ENCODE measurements around the gene TMEM38A.
"Not testable (repeated sequence)": the region's sequence is repeated elsewhere in the genome, so short reads cannot be mapped to it uniquely, and the experiment has no call there.

Gene TMEM38A

GRCh38 chr19:16673839-16674238 lies 12.9 kb downstream of the TMEM38A start:
- in situ Hi-C loops (cut with HindIII; ENCODE audit: low sequenced_read_pairs) = not testable (repeated sequence)

DNA sequence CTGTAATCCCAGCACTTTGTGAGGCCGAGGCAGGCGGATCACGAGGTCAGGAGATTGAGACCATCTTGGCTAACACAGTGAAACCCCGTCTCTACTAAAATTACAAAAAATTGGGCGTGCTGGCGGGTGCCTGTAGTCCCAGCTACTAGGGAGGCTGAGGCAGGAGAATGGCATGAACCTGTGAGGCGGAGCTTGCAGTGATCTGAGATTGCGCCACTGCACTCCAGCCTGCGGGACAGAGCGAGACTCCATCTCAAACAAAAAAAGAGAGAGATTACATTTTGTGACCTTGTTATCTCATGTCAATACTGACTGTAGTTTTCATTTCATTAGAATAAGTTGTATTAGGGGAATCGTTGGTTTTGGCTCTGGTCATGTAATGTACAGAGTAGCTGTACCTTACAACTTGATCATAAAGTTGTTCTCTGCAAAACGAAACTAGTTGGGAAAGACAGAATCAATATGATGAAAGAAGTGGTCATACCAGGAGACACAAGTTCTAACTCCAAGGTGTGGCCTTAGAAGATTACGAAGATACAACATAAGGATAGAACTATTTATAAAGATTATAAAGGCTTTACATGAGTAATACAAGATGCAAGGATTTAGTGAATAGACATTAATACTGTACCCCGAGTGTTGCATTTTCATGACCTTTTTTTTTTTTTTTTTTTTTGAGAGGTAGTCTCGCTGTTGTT lies 15.3 kb downstream of the TMEM38A start:
- in situ Hi-C loops (cut with HindIII; ENCODE audit: low sequenced_read_pairs) = no loop called here

DNA sequence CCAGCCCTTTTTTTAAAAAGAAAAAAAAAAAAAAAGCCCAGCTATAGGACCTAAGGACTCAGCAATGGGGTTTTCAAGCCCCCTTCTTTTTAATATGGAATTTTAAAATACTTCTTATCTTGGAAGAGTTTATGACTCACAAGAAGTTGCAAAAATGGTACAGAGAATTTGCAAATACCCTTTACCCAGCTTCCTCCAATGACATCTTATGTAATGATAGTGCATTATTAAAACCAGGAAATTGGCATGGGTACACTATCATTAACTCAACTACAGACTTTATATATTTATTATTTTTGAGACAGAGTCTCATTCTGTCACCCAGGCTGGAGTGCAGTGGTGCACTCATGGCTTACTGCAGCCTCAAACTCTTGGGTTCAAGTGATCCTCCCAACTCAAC lies 16.1 kb downstream of the TMEM38A start:
- in situ Hi-C loops (cut with HindIII; ENCODE audit: low sequenced_read_pairs) = no loop called here

DNA sequence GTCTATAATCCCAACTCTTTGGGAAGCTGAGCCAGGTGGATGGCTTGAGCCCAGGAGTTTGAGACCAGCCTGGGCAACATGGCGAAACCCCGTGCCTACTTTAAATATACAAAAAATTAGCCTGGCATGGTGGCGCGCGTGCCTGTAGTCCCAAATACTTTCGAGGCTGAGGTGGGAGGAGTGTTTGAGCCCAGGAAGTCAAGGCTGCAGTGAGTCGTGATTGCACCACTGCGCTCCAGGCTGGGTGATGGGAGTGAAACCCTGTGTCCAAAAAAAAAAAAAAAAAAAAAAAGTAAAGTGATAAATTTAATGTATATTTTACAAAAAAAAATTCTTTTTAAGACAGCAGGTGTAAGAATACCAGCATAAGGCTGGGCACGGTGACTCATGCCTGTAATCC lies 17.6 kb downstream of the TMEM38A start:
- in situ Hi-C loops (cut with HindIII; ENCODE audit: low sequenced_read_pairs) = no loop called here

DNA sequence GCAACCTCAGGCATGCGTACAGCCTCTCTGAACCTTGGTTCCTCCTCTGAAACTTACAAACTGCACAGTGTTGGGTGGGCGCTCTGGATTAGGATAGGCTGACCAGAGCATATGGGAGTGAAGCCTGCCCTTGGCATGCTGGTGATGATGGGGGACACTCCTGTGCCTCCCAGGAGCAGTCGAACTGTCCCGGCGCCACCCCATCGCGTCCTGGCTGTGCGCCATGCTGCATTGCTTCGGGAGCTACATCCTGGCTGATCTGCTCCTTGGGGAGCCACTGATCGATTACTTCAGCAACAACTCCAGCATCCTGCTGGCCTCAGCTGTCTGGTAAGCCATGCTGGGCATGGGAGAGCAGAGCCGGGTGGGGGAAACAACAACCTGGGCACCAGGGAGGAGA lies 18.9 kb downstream of the TMEM38A start:
- in situ Hi-C loops (cut with HindIII; ENCODE audit: low sequenced_read_pairs) = no loop called here

- in situ Hi-C loops (cut with HindIII; ENCODE audit: low sequenced_read_pairs) = no loop called here
Measured at GRCh38 chr19:16682539-16682938, 21.6 kb downstream of the TMEM38A start.

DNA sequence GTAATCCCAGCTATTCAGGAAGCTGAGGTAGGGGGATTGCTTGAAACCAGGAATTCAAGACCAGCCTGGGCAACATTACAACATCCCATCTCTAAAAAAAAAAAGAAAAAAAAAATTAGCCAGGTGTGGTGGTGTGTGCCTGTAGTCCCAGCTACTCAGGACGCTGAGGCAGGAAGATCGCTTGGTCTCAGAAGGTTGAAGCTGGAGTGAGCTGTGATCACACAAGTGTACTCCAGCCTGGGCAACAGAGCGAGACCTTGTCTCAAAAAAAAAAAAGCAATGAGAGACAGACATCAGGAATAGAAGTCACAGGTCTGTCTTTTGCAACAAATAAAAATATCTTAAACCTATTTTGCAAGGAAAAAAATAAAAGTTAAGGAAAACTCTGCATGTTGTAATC lies 23.3 kb downstream of the TMEM38A start:
- in situ Hi-C loops (cut with HindIII; ENCODE audit: low sequenced_read_pairs) = no loop called here

DNA sequence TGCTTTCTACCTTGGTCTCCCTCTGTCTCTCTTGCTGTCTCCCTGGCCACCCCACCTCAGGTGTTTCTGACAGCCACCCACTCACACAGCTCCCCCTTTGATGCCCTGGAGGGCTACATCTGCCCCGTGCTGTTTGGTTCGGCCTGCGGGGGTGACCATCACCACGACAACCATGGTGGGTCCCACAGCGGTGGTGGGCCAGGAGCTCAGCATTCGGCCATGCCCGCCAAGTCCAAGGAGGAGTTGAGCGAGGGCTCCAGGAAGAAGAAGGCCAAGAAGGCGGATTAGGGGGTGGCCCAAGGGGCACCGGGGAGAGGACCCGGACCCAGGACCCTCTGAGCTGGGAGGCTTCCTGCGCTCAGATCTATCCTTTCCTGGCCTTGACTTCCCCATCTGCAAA lies 27.1 kb downstream of the TMEM38A start:
- in situ Hi-C loops (cut with HindIII; ENCODE audit: low sequenced_read_pairs) = no loop called here

DNA sequence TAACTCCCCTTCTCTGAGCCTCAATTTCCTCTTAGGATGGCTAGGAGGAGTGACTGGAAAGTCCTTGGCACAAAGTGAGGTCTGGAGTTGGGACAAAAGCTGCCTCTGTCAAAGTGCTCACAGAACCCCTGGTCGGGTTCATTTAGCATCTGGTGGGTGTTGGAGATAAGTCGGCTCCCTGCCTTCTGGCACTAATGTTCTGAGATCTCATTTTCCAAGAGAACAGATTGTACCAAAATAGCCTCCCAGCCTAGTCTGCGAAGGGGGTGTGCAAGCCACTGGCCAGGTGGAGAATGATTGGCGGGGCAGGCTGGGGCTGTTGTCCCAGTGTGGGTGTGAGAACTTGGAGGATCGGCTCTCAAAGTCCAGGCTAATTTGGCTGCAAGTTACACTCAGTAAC lies 38.0 kb downstream of the TMEM38A start:
- in situ Hi-C loops (cut with HindIII; ENCODE audit: low sequenced_read_pairs) = no loop called here

- in situ Hi-C loops (cut with HindIII; ENCODE audit: low sequenced_read_pairs) = no loop called here
Measured at GRCh38 chr19:16702123-16702522, 41.2 kb downstream of the TMEM38A start.

GRCh38 chr19:16703677-16704076 lies 42.7 kb downstream of the TMEM38A start:
- in situ Hi-C loops (cut with HindIII; ENCODE audit: low sequenced_read_pairs) = no loop called here

GRCh38 chr19:16710870-16711269 lies 49.9 kb downstream of the TMEM38A start:
- in situ Hi-C loops (cut with HindIII; ENCODE audit: low sequenced_read_pairs) = not testable (repeated sequence)

GRCh38 chr19:16712295-16712694 lies 51.4 kb downstream of the TMEM38A start:
- in situ Hi-C loops (cut with HindIII; ENCODE audit: low sequenced_read_pairs) = not testable (repeated sequence)

GRCh38 chr19:16714702-16715287 lies 53.9 kb downstream of the TMEM38A start:
- in situ Hi-C loops (cut with HindIII; ENCODE audit: low sequenced_read_pairs) = no loop called here

GRCh38 chr19:16715611-16716010 lies 54.7 kb downstream of the TMEM38A start:
- in situ Hi-C loops (cut with HindIII; ENCODE audit: low sequenced_read_pairs) = no loop called here

- in situ Hi-C loops (cut with HindIII; ENCODE audit: low sequenced_read_pairs) = no loop called here
Measured at GRCh38 chr19:16721051-16721450, 60.1 kb downstream of the TMEM38A start.

- in situ Hi-C loops (cut with HindIII; ENCODE audit: low sequenced_read_pairs) = no loop called here
Measured at GRCh38 chr19:16722591-16722990, 61.7 kb downstream of the TMEM38A start.

GRCh38 chr19:16726916-16727315 lies 66.0 kb downstream of the TMEM38A start:
- in situ Hi-C loops (cut with HindIII; ENCODE audit: low sequenced_read_pairs) = no loop called here

GRCh38 chr19:16735650-16736266 lies 74.8 kb downstream of the TMEM38A start:
- in situ Hi-C loops (cut with HindIII; ENCODE audit: low sequenced_read_pairs) = not testable (repeated sequence)

DNA sequence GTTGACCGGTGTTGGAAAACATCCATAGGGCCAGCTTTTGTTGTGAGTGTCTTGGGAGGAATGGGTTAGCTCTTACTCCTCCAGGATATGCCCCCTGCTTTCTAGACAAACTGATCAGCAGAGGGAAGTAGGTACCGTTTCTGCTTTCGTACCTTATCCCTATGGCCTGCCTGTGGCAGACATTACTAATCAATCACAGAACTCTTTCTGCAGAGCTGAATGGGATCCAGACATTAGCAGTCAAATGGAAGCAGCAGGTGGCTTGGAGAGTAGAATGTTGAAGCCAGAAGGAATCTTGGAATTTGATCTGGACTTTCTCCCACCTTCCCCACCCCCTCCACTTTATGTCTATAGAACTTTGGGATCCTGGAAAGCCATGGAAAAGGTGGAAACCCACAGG lies 75.8 kb downstream of the TMEM38A start:
- in situ Hi-C loops (cut with HindIII; ENCODE audit: low sequenced_read_pairs) = no loop called here

DNA sequence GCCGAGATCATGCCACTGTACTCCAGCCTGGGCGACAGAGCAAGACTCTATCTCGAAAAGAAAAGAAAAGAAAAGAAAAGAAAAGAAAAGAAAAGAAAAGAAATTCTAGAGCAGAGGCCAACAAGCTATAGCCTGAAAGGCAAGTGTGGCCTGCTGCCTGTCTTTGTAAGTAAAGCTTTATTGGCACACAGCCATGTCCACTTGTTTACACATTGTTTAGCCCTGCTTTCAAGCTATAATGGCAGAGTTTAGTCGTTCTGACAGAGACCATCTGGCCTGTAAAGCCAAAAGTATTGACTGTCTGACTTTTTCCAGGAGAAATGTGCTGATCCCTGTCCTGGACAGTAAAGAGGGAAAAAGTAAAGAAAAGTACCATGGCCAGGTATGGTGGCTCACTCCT lies 77.0 kb downstream of the TMEM38A start:
- in situ Hi-C loops (cut with HindIII; ENCODE audit: low sequenced_read_pairs) = no loop called here

GRCh38 chr19:16739546-16739945 lies 78.6 kb downstream of the TMEM38A start:
- in situ Hi-C loops (cut with HindIII; ENCODE audit: low sequenced_read_pairs) = no loop called here
